NCI-H1436 (cell line): Measurements from ENCODE around the gene NELL1.
"Not testable (repeated sequence)": the region's sequence is repeated elsewhere in the genome, so short reads cannot be mapped to it uniquely, and the experiment has no call there.

ENCODE experiments used
- DNase-seq: peaks from one replicate; lab custom pipeline; 2025; lab: John Stamatoyannopoulos, UW

The NELL1 gene

GRCh38 chr11:21110415-21110814, 441.0 kb downstream of the NELL1 start:
- DNase-seq, result no peak

GRCh38 chr11:21113876-21114275, 444.5 kb downstream of the NELL1 start:
- DNase-seq, result no peak

- no peak for DNase-seq
These were observed 446.6 kb downstream of the NELL1 start for GRCh38 chr11:21116009-21116408.

- DNase-seq, result no peak
These were observed 450.0 kb downstream of the NELL1 start for GRCh38 chr11:21119411-21119810.

- DNase-seq, result no peak
These were observed 452.6 kb downstream of the NELL1 start for GRCh38 chr11:21121991-21122390.

GRCh38 chr11:21122523-21122922, 453.1 kb downstream of the NELL1 start:
- DNase-seq, result no peak

- DNase-seq, result no peak
These were observed 462.8 kb downstream of the NELL1 start for GRCh38 chr11:21132146-21132720.

- DNase-seq, result no peak
These were observed 463.9 kb downstream of the NELL1 start for GRCh38 chr11:21133244-21133643.

GRCh38 chr11:21133722-21134121, 464.3 kb downstream of the NELL1 start:
- no peak for DNase-seq

- no peak for DNase-seq
These were observed 468.4 kb downstream of the NELL1 start for GRCh38 chr11:21137803-21138202.

- DNase-seq, result not testable (repeated sequence)
These were observed 472.2 kb downstream of the NELL1 start for GRCh38 chr11:21141557-21141956.

GRCh38 chr11:21142007-21142406, 472.6 kb downstream of the NELL1 start:
- no peak for DNase-seq

- no peak for DNase-seq
These were observed 475.1 kb downstream of the NELL1 start for GRCh38 chr11:21144531-21144930.

- DNase-seq, result no peak
These were observed 479.0 kb downstream of the NELL1 start for GRCh38 chr11:21148376-21148775.

- no peak for DNase-seq
These were observed 490.8 kb downstream of the NELL1 start for GRCh38 chr11:21160140-21160539.

- DNase-seq, result no peak
These were observed 500.3 kb downstream of the NELL1 start for GRCh38 chr11:21169639-21170038.

- no peak for DNase-seq
These were observed 504.1 kb downstream of the NELL1 start for GRCh38 chr11:21173476-21173875.

- DNase-seq, result no peak
These were observed 505.4 kb downstream of the NELL1 start for GRCh38 chr11:21174781-21175180.

- no peak for DNase-seq
These were observed 508.0 kb downstream of the NELL1 start for GRCh38 chr11:21177379-21177778.

GRCh38 chr11:21179770-21180169, 510.4 kb downstream of the NELL1 start:
- no peak for DNase-seq

GRCh38 chr11:21180182-21180581, 510.8 kb downstream of the NELL1 start:
- DNase-seq, result no peak

GRCh38 chr11:21185959-21186358, 516.6 kb downstream of the NELL1 start:
- DNase-seq, result no peak

GRCh38 chr11:21190181-21190580, 520.8 kb downstream of the NELL1 start:
- DNase-seq, result no peak

- no peak for DNase-seq
These were observed 526.6 kb downstream of the NELL1 start for GRCh38 chr11:21195995-21196394.

GRCh38 chr11:21198498-21198897, 529.1 kb downstream of the NELL1 start:
- DNase-seq, result no peak
